ENCODE measurements around the gene MYOZ2. TPM values are rescaled to one million over a fixed set of nuclear protein-coding genes. Genes with fewer than 3 reads are reported as not detected.

Gene MYOZ2
- total RNA-seq: 0.49 TPM

DNA sequence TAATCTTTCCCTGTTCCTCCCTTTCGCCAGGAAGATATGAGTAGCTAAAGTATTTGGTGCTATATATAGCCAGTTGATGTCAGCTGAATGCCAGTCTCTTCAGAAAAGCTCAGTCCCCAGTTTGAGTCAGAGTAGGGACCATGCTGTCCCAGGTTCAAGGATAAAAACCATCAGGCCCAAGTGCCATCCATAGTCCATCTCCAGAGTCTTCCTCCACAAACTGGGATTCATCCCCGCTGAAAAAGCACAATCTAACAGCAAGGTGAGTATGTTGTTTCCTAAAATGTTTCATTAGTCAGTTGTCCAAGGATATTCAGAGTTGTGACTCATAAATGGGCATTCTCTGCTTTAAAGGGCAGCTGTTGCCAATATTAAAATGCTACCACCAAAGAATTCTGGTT is at the start of gene MYOZ2:
TSS of gene MYOZ2 (plus strand) at position 112 of the 401 bp plus-strand sequence. CDS start 694 bp downstream, outside the sequence.
- no peak within 1 kb of the TSS for H3K27ac ChIP-seq

GRCh38 chr4:119087121-119087520 is 48.5 kb upstream of the MYOZ2 start:
- no peaks in the 10 kb centered on the region for H3K4me1 ChIP-seq
- no peaks in the 10 kb centered on the region for H3K36me3 ChIP-seq
- H3K27me3 ChIP-seq: no peaks in the 10 kb centered on the region
- no peak overlapping the region for H3K4me3 ChIP-seq
- intact Hi-C loops (cut with DNase I): no loop called here
- no peak overlapping the region for H3K27ac ChIP-seq
- DNase-seq (ENCODE audit: extremely low spot score in 2 of 2): no peak
- H3K9me3 ChIP-seq: no peaks in the 10 kb centered on the region
- no peak for TF ChIP-seq POLR2A (IDR thresholded peaks at IDR 0.05)
- TF ChIP-seq, protein P1, sequence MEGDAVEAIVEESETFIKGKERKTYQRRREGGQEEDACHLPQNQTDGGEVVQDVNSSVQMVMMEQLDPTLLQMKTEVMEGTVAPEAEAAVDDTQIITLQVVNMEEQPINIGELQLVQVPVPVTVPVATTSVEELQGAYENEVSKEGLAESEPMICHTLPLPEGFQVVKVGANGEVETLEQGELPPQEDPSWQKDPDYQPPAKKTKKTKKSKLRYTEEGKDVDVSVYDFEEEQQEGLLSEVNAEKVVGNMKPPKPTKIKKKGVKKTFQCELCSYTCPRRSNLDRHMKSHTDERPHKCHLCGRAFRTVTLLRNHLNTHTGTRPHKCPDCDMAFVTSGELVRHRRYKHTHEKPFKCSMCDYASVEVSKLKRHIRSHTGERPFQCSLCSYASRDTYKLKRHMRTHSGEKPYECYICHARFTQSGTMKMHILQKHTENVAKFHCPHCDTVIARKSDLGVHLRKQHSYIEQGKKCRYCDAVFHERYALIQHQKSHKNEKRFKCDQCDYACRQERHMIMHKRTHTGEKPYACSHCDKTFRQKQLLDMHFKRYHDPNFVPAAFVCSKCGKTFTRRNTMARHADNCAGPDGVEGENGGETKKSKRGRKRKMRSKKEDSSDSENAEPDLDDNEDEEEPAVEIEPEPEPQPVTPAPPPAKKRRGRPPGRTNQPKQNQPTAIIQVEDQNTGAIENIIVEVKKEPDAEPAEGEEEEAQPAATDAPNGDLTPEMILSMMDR (IDR thresholded peaks at IDR 0.05): no peak

More for the DNA sequence above, at the start of gene MYOZ2:
- Histone ChIP-seq H3K4me3 (no peak within 1 kb of the TSS), H3K36me3 (no peaks in the 10 kb centered on the region), H3K27me3 (no peaks in the 10 kb centered on the region), H3K9me3 (no peaks in the 10 kb centered on the region), H3K4me1 (peaks cover 10% of the 10 kb centered on the region)
- no peak for TF ChIP-seq POLR2A (IDR thresholded peaks at IDR 0.05)
- TF ChIP-seq, protein P1 (IDR thresholded peaks at IDR 0.05): no peak
- TF ChIP-seq POLR2AphosphoS5 (IDR thresholded peaks at IDR 0.05; ENCODE audit: insufficient read depth in 1 of 2, low read depth in 1 of 2): no peak
- no peak for DNase-seq (ENCODE audit: extremely low spot score in 2 of 2)
- intact Hi-C loops (cut with DNase I): no loop called here

DNA sequence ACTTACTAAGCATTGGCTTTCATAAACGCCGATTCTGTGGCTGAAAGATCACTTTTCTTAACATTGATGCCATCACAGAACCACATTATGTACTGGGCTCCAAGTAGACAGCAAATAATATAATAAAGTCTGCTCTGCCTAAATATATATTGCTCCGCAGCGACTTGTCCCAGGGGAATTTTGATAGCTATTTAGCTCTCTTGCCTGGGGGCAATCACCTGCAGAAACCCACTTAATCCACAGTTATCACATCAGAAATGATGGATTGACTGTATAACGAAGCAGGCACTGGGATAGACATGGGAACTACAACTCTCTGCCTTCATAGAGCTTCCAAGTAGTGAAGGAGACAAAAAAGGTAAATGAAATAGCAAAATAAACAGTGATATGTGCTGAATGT is 48.0 kb upstream of the MYOZ2 start:
- H3K27ac ChIP-seq: no peak overlapping the region
- H3K4me1 ChIP-seq: no peaks in the 10 kb centered on the region
- DNase-seq (ENCODE audit: extremely low spot score in 2 of 2): no peak
- H3K9me3 ChIP-seq: no peaks in the 10 kb centered on the region
- H3K27me3 ChIP-seq: no peaks in the 10 kb centered on the region
- H3K36me3 ChIP-seq: no peaks in the 10 kb centered on the region
- no peak for TF ChIP-seq POLR2A (IDR thresholded peaks at IDR 0.05)
- TF ChIP-seq, protein P1 (IDR thresholded peaks at IDR 0.05): no peak
- TF ChIP-seq POLR2AphosphoS5 (IDR thresholded peaks at IDR 0.05; ENCODE audit: insufficient read depth in 1 of 2, low read depth in 1 of 2): no peak
- no peak overlapping the region for H3K4me3 ChIP-seq
- intact Hi-C loops (cut with DNase I): no loop called here

- DNase-seq (ENCODE audit: extremely low spot score in 2 of 2): no peak
- no peak for TF ChIP-seq POLR2AphosphoS5 (IDR thresholded peaks at IDR 0.05; ENCODE audit: insufficient read depth in 1 of 2, low read depth in 1 of 2)
- TF ChIP-seq POLR2A (IDR thresholded peaks at IDR 0.05): no peak
- TF ChIP-seq, protein P1 (IDR thresholded peaks at IDR 0.05): no peak
- Histone ChIP-seq H3K9me3 (no peaks in the 10 kb centered on the region), H3K4me3 (no peak overlapping the region), H3K27ac (no peak overlapping the region), H3K36me3 (no peaks in the 10 kb centered on the region), H3K27me3 (no peaks in the 10 kb centered on the region), H3K4me1 (peaks cover 9% of the 10 kb centered on the region)
- intact Hi-C loops (cut with DNase I): no loop called here
Measured at GRCh38 chr4:119093042-119093827, 42.4 kb upstream of the MYOZ2 start.

- Histone ChIP-seq H3K27me3 (no peaks in the 10 kb centered on the region), H3K36me3 (no peaks in the 10 kb centered on the region), H3K9me3 (no peaks in the 10 kb centered on the region), H3K4me3 (no peak overlapping the region), H3K27ac (no peak overlapping the region), H3K4me1 (peaks cover 18% of the 10 kb centered on the region)
- intact Hi-C loops (cut with DNase I): no loop called here
- DNase-seq (ENCODE audit: extremely low spot score in 2 of 2): no peak
- TF ChIP-seq POLR2AphosphoS5 (IDR thresholded peaks at IDR 0.05; ENCODE audit: insufficient read depth in 1 of 2, low read depth in 1 of 2) (no peak), POLR2A (IDR thresholded peaks at IDR 0.05) (no peak)
- TF ChIP-seq, protein P1 (IDR thresholded peaks at IDR 0.05): no peak
Measured at GRCh38 chr4:119097282-119097900, 38.2 kb upstream of the MYOZ2 start.
